Measurements from ENCODE around the gene PRND. TPM values are rescaled to one million over a fixed set of nuclear protein-coding genes. Genes with fewer than 3 reads are reported as not detected.

Gene PRND
- total RNA-seq, 1 experiment from 2014 or later: not detected

DNA sequence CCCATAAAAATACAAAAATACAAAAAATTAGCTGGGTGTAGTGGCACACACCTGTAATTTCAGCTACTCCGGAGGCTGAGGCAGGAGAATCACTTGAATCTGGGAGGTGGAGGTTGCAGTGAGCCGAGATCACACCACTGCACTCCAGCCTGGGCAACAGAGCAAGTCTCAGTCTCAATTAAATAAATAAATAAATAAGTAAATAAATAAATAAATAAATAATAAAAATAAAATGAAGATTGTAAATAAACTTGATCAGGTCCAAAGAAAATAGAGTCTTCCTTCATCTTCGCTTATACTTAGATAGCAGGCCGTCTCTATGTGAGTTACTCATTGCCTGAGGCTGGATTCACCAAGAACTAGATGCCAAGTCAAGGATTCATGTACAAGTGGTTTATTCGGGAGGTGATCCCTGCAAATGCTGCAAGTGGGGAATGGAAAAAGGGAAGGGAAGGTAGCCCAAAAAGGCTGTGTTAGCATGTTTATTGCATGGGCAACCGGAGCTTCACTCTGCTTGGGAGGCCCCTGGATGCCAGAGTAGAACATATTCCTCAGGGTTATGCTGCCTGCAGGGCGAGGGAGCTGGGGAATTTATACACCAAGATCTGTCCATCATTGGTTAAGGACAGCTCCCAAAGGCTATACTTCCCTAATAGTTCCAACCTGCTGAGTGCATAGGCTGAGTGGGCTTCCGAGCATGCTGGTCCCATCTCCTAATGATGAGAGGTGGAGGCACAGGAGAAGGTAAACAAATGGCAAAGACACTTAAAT lies 16.3 kb downstream of the PRND start:
- Histone ChIP-seq H3K27me3 (ENCODE audit: low read length) (no peaks in the 10 kb centered on the region; the same call in 1 of the 2 replicates), H3K9me3 (ENCODE audit: low read length) (no peaks in the 10 kb centered on the region), H3K9me2 (replicated peaks; ENCODE audit: low read length) (no peaks in the 10 kb centered on the region), H3K27ac (ENCODE audit: low read length) (no peak overlapping the region), H4K20me1 (ENCODE audit: low read length) (no peaks in the 10 kb centered on the region), H3F3A (ENCODE audit: low read length, unreplicated experiment) (no peaks in the 10 kb centered on the region), H2AFZ (ENCODE audit: low read length) (no peak overlapping the region), H3K36me3 (ENCODE audit: low read depth, low read length) (no peaks in the 10 kb centered on the region), H3K4me2 (ENCODE audit: low read length) (no peak overlapping the region), H3K9ac (ENCODE audit: low read length) (no peak overlapping the region), H3K79me2 (ENCODE audit: low read length) (no peaks in the 10 kb centered on the region), H3K4me1 (ENCODE audit: insufficient read depth, low read length) (no peaks in the 10 kb centered on the region), H3K4me3 (ENCODE audit: low read length) (no peak overlapping the region)
- no peak for ATAC-seq
- POLR2A ChIA-PET (ENCODE audit: unreplicated experiment): no interaction called here
- intact Hi-C loops (cut with micrococcal nuclease): no loop called here
- DNase-seq: no peak
- TF ChIP-seq EZH2 (IDR thresholded peaks at IDR 0.05; ENCODE audit: low read length, unreplicated experiment) (no peak), EZH2phosphoT487 (IDR thresholded peaks at IDR 0.05; ENCODE audit: borderline replicate concordance, low read length) (no peak)
- TF ChIP-seq, protein P1, sequence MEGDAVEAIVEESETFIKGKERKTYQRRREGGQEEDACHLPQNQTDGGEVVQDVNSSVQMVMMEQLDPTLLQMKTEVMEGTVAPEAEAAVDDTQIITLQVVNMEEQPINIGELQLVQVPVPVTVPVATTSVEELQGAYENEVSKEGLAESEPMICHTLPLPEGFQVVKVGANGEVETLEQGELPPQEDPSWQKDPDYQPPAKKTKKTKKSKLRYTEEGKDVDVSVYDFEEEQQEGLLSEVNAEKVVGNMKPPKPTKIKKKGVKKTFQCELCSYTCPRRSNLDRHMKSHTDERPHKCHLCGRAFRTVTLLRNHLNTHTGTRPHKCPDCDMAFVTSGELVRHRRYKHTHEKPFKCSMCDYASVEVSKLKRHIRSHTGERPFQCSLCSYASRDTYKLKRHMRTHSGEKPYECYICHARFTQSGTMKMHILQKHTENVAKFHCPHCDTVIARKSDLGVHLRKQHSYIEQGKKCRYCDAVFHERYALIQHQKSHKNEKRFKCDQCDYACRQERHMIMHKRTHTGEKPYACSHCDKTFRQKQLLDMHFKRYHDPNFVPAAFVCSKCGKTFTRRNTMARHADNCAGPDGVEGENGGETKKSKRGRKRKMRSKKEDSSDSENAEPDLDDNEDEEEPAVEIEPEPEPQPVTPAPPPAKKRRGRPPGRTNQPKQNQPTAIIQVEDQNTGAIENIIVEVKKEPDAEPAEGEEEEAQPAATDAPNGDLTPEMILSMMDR (conservative IDR thresholded peaks at IDR 0.05; ENCODE audit: low read depth, low read length): no peak
- CTCF ChIA-PET: interaction anchor here (0.9 kb wide), 1 partner anchor 12 kb away, joined by 4 read pairs; no protein-coding TSS in a partner anchor
- no TSS peak for BruUV-seq (replicated peaks)

DNA sequence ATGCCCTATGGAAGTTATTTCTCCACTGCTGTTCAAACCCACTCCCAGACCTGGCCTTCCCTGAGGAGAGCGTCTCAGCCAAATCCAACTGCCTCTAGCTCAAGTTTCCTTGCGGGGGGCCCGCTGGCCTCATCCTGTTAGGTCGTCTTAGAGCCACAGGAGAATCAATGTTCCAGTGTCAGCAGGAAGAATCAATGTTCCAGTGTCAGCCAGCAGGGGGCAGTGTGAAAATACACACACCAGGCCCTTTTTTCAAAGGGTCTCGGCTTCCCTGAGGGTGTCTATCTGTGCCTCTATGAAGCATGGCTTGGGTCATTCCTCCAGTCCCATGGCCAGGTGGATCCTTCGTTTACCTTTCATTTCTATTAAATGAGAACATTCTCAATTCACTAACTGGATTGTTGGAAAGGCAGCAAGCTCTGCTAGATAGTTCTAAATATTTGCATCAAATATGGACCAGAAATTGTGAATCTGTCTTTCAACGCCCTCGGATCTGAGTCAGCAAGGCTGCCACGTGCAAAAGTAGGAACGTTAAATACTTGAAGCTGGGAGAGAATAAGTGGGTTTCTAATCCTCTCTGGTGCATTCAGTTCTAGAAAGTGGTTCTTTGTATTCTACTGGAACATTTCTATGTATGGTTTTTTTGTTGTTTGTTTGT lies 19.2 kb downstream of the PRND start:
- no TSS peak for BruUV-seq (replicated peaks)
- POLR2A ChIA-PET (ENCODE audit: unreplicated experiment): no interaction called here

More for the DNA sequence above, 19.2 kb downstream of the PRND start:
- peak; percentile 33; the same call in 1 of the 2 replicates for ATAC-seq
- no peaks in the 10 kb centered on the region for H3K27me3 ChIP-seq (ENCODE audit: low read length)
- H3K27ac ChIP-seq (ENCODE audit: low read length): no peak overlapping the region
- H3K9me3 ChIP-seq (ENCODE audit: low read length): no peaks in the 10 kb centered on the region
- H3K9me2 ChIP-seq (replicated peaks; ENCODE audit: low read length): no peaks in the 10 kb centered on the region
- CTCF ChIA-PET: no interaction called here
- no peaks in the 10 kb centered on the region for H4K20me1 ChIP-seq (ENCODE audit: low read length)
- no peak overlapping the region for H3K4me3 ChIP-seq (ENCODE audit: low read length)
- peak overlapping the region; percentile 56; the same call in 1 of the 2 replicates for H2AFZ ChIP-seq (ENCODE audit: low read length)
- no peaks in the 10 kb centered on the region for H3K4me1 ChIP-seq (ENCODE audit: insufficient read depth, low read length)
- no peak overlapping the region for H3K9ac ChIP-seq (ENCODE audit: low read length)
- DNase-seq: peak; percentile 68
- H3K4me2 ChIP-seq (ENCODE audit: low read length): no peak overlapping the region
- TF ChIP-seq, protein P1 (conservative IDR thresholded peaks at IDR 0.05; ENCODE audit: low read depth, low read length): peak; percentile 95
- no peak for TF ChIP-seq EZH2 (IDR thresholded peaks at IDR 0.05; ENCODE audit: low read length, unreplicated experiment)
- TF ChIP-seq EZH2phosphoT487 (IDR thresholded peaks at IDR 0.05; ENCODE audit: borderline replicate concordance, low read length): no peak
- H3F3A ChIP-seq (ENCODE audit: low read length, unreplicated experiment): no peaks in the 10 kb centered on the region
- no peaks in the 10 kb centered on the region for H3K36me3 ChIP-seq (ENCODE audit: low read depth, low read length)
- intact Hi-C loops (cut with micrococcal nuclease): loop anchor here (5.0 kb wide), 1 partner anchor 211 kb away; no protein-coding TSS in a partner anchor
- H3K79me2 ChIP-seq (ENCODE audit: low read length): no peaks in the 10 kb centered on the region

Measured in PC-3 (cell line).